ENCODE data around the gene SLAIN1.

Gene SLAIN1

GRCh38 chr13:77733674-77734073 lies 36.2 kb downstream of the SLAIN1 start:
- Histone ChIP-seq H3K14ac (ENCODE audit: low read length in 2 of 2) (no peak overlapping the region), H3K9me3 (ENCODE audit: control insufficient read depth, low read length) (no peaks in the 10 kb centered on the region), H4K91ac (ENCODE audit: low read length) (no peak overlapping the region), H3K79me1 (replicated peaks; ENCODE audit: low read length, poor library complexity, severe bottlenecking) (no peaks in the 10 kb centered on the region), H2BK120ac (ENCODE audit: low read depth, low read length) (no peak overlapping the region), H2BK5ac (ENCODE audit: low read depth, low read length, poor library complexity, severe bottlenecking) (no peak overlapping the region), H3K23ac (ENCODE audit: low read length in 2 of 2) (no peak overlapping the region), H3K27ac (ENCODE audit: low read length, poor library complexity, severe bottlenecking) (no peak overlapping the region), H3K18ac (ENCODE audit: low read depth in 1 of 2, low read length in 2 of 2) (no peak overlapping the region), H3K4me3 (ENCODE audit: insufficient read depth in 1 of 2, low read depth in 1 of 2, low read length in 2 of 2) (no peak overlapping the region), H2BK15ac (ENCODE audit: low read depth, poor library complexity, severe bottlenecking) (no peak overlapping the region), H3K4ac (ENCODE audit: low read depth in 1 of 2, low read length in 2 of 2) (no peak overlapping the region), H2AK5ac (ENCODE audit: low read length, severe bottlenecking) (no peak overlapping the region), H3K27me3 (ENCODE audit: control insufficient read depth in 1 of 2, insufficient read depth in 1 of 2, low read length in 2 of 2) (no peaks in the 10 kb centered on the region), H2BK12ac (ENCODE audit: low read length in 2 of 2) (no peak overlapping the region), H2AFZ (ENCODE audit: low read depth, low read length) (no peak overlapping the region), H3K4me1 (ENCODE audit: control insufficient read depth, insufficient read depth, low read depth, low read length) (no peaks in the 10 kb centered on the region), H3K36me3 (ENCODE audit: control insufficient read depth in 1 of 2, insufficient read depth in 2 of 2, low read depth in 1 of 2, low read length in 2 of 2) (no peaks in the 10 kb centered on the region), H4K8ac (ENCODE audit: low read length) (no peak overlapping the region), H3K9ac (ENCODE audit: low read length) (no peak overlapping the region), H3K4me2 (ENCODE audit: low read length, poor library complexity, severe bottlenecking) (no peak overlapping the region)
- no peak for DNase-seq
- WGBS: 80% methylated on average over 1 of the region's 1 CpG

GRCh38 chr13:77737583-77738200 lies 40.2 kb downstream of the SLAIN1 start:
- Histone ChIP-seq H2AFZ (ENCODE audit: low read depth, low read length) (no peak overlapping the region), H3K27ac (ENCODE audit: low read length, poor library complexity, severe bottlenecking) (no peak overlapping the region), H3K36me3 (ENCODE audit: control insufficient read depth in 1 of 2, insufficient read depth in 2 of 2, low read depth in 1 of 2, low read length in 2 of 2) (no peaks in the 10 kb centered on the region), H3K4me2 (ENCODE audit: low read length, poor library complexity, severe bottlenecking) (no peak overlapping the region), H2BK15ac (ENCODE audit: low read depth, poor library complexity, severe bottlenecking) (no peak overlapping the region), H3K9ac (ENCODE audit: low read length) (no peak overlapping the region), H3K4me3 (ENCODE audit: insufficient read depth in 1 of 2, low read depth in 1 of 2, low read length in 2 of 2) (no peak overlapping the region), H3K23ac (ENCODE audit: low read length in 2 of 2) (no peak overlapping the region), H2BK12ac (ENCODE audit: low read length in 2 of 2) (no peak overlapping the region), H3K79me1 (replicated peaks; ENCODE audit: low read length, poor library complexity, severe bottlenecking) (no peaks in the 10 kb centered on the region), H2BK120ac (ENCODE audit: low read depth, low read length) (no peak overlapping the region), H2AK5ac (ENCODE audit: low read length, severe bottlenecking) (no peak overlapping the region), H4K8ac (ENCODE audit: low read length) (no peak overlapping the region), H3K4ac (ENCODE audit: low read depth in 1 of 2, low read length in 2 of 2) (no peak overlapping the region), H3K18ac (ENCODE audit: low read depth in 1 of 2, low read length in 2 of 2) (no peak overlapping the region), H3K27me3 (ENCODE audit: control insufficient read depth in 1 of 2, insufficient read depth in 1 of 2, low read length in 2 of 2) (no peaks in the 10 kb centered on the region), H3K9me3 (ENCODE audit: control insufficient read depth, low read length) (no peaks in the 10 kb centered on the region), H3K14ac (ENCODE audit: low read length in 2 of 2) (no peak overlapping the region), H2BK5ac (ENCODE audit: low read depth, low read length, poor library complexity, severe bottlenecking) (no peak overlapping the region), H4K91ac (ENCODE audit: low read length) (no peak overlapping the region), H3K4me1 (ENCODE audit: control insufficient read depth, insufficient read depth, low read depth, low read length) (no peaks in the 10 kb centered on the region)
- 94% methylated on average over 1 of the region's 2 CpGs for WGBS
- DNase-seq: no peak

GRCh38 chr13:77740097-77740735 lies 42.7 kb downstream of the SLAIN1 start:
- H3K9me3 ChIP-seq (ENCODE audit: control insufficient read depth, low read length): no peaks in the 10 kb centered on the region
- no peak overlapping the region for H2BK5ac ChIP-seq (ENCODE audit: low read depth, low read length, poor library complexity, severe bottlenecking)
- H4K8ac ChIP-seq (ENCODE audit: low read length): no peak overlapping the region
- no peaks in the 10 kb centered on the region for H3K36me3 ChIP-seq (ENCODE audit: control insufficient read depth in 1 of 2, insufficient read depth in 2 of 2, low read depth in 1 of 2, low read length in 2 of 2)
- H3K14ac ChIP-seq (ENCODE audit: low read length in 2 of 2): no peak overlapping the region
- H3K27ac ChIP-seq (ENCODE audit: low read length, poor library complexity, severe bottlenecking): no peak overlapping the region
- no peak overlapping the region for H3K18ac ChIP-seq (ENCODE audit: low read depth in 1 of 2, low read length in 2 of 2)
- H2BK120ac ChIP-seq (ENCODE audit: low read depth, low read length): no peak overlapping the region
- no peak overlapping the region for H3K4ac ChIP-seq (ENCODE audit: low read depth in 1 of 2, low read length in 2 of 2)
- no peak overlapping the region for H3K4me3 ChIP-seq (ENCODE audit: insufficient read depth in 1 of 2, low read depth in 1 of 2, low read length in 2 of 2)
- H3K4me1 ChIP-seq (ENCODE audit: control insufficient read depth, insufficient read depth, low read depth, low read length): no peaks in the 10 kb centered on the region
- H3K79me1 ChIP-seq (replicated peaks; ENCODE audit: low read length, poor library complexity, severe bottlenecking): no peaks in the 10 kb centered on the region
- no peak overlapping the region for H4K91ac ChIP-seq (ENCODE audit: low read length)
- WGBS: over 99% methylated on average over 4 of the region's 7 CpGs
- no peak overlapping the region for H2BK15ac ChIP-seq (ENCODE audit: low read depth, poor library complexity, severe bottlenecking)
- no peak overlapping the region for H3K4me2 ChIP-seq (ENCODE audit: low read length, poor library complexity, severe bottlenecking)
- H2AFZ ChIP-seq (ENCODE audit: low read depth, low read length): no peak overlapping the region
- no peak overlapping the region for H2AK5ac ChIP-seq (ENCODE audit: low read length, severe bottlenecking)
- H3K9ac ChIP-seq (ENCODE audit: low read length): no peak overlapping the region
- DNase-seq: no peak
- no peak overlapping the region for H3K23ac ChIP-seq (ENCODE audit: low read length in 2 of 2)
- no peak overlapping the region for H2BK12ac ChIP-seq (ENCODE audit: low read length in 2 of 2)
- no peaks in the 10 kb centered on the region for H3K27me3 ChIP-seq (ENCODE audit: control insufficient read depth in 1 of 2, insufficient read depth in 1 of 2, low read length in 2 of 2)

DNA sequence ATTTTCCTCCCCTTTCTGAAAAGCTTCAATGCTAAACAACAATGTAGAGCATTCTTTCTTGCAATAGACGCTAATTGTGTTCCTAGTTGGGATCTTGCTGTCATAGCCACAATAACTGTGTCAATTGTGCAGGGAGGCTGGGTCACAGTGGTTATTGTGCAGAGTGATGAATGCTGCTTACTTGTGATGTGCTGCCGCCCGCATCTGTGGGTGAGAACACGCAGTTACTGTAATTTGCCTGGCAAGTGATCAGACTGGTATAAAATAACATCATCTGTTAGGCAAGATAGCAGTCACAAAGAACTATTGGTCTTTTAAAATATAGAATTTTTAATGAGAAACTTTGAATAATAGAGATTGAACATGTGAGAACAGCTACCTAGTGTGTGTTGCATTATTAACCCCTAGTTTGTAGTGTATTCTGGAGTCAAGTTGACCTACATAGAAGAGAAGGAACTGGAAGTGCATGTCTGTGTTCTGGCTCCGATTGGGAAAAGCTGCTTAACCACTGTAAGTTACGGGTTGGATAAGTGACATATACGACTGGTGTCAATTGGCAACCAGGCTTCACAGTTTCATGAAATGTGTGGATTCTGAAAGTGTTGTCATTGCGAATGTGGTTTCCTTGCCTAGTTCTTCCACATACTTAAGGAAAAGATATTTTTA lies 43.6 kb downstream of the SLAIN1 start:
- H4K8ac ChIP-seq (ENCODE audit: low read length): no peak overlapping the region
- H3K79me1 ChIP-seq (replicated peaks; ENCODE audit: low read length, poor library complexity, severe bottlenecking): no peaks in the 10 kb centered on the region
- H3K18ac ChIP-seq (ENCODE audit: low read depth in 1 of 2, low read length in 2 of 2): no peak overlapping the region
- H4K91ac ChIP-seq (ENCODE audit: low read length): no peak overlapping the region
- H3K27ac ChIP-seq (ENCODE audit: low read length, poor library complexity, severe bottlenecking): no peak overlapping the region
- H2AFZ ChIP-seq (ENCODE audit: low read depth, low read length): no peak overlapping the region
- no peak for DNase-seq
- H3K27me3 ChIP-seq (ENCODE audit: control insufficient read depth in 1 of 2, insufficient read depth in 1 of 2, low read length in 2 of 2): no peaks in the 10 kb centered on the region
- no peaks in the 10 kb centered on the region for H3K36me3 ChIP-seq (ENCODE audit: control insufficient read depth in 1 of 2, insufficient read depth in 2 of 2, low read depth in 1 of 2, low read length in 2 of 2)
- no peak overlapping the region for H3K23ac ChIP-seq (ENCODE audit: low read length in 2 of 2)
- H3K9me3 ChIP-seq (ENCODE audit: control insufficient read depth, low read length): no peaks in the 10 kb centered on the region
- no peak overlapping the region for H3K14ac ChIP-seq (ENCODE audit: low read length in 2 of 2)
- H2BK5ac ChIP-seq (ENCODE audit: low read depth, low read length, poor library complexity, severe bottlenecking): no peak overlapping the region
- H3K9ac ChIP-seq (ENCODE audit: low read length): no peak overlapping the region
- H3K4ac ChIP-seq (ENCODE audit: low read depth in 1 of 2, low read length in 2 of 2): no peak overlapping the region
- no peak overlapping the region for H2AK5ac ChIP-seq (ENCODE audit: low read length, severe bottlenecking)
- no peak overlapping the region for H2BK12ac ChIP-seq (ENCODE audit: low read length in 2 of 2)
- no peaks in the 10 kb centered on the region for H3K4me1 ChIP-seq (ENCODE audit: control insufficient read depth, insufficient read depth, low read depth, low read length)
- no peak overlapping the region for H2BK120ac ChIP-seq (ENCODE audit: low read depth, low read length)
- H3K4me3 ChIP-seq (ENCODE audit: insufficient read depth in 1 of 2, low read depth in 1 of 2, low read length in 2 of 2): no peak overlapping the region
- H2BK15ac ChIP-seq (ENCODE audit: low read depth, poor library complexity, severe bottlenecking): no peak overlapping the region
- 83% methylated on average over 8 of the region's 8 CpGs for WGBS
- no peak overlapping the region for H3K4me2 ChIP-seq (ENCODE audit: low read length, poor library complexity, severe bottlenecking)
